22Rv1 (cell line): ENCODE results near the gene AP1M2.

ENCODE experiments used
- ZFX ChIP-seq: fragments of 450-650 bp; IDR thresholded peaks from 2 replicates; pipeline ENCODE4 v1.6.1; 2017; ENCODE audit warnings: antibody characterized with exemption, borderline replicate concordance
- TF ChIP-seq, protein P1 (sequence below): fragments of 450-650 bp; IDR thresholded peaks from 2 replicates; pipeline ENCODE4 v1.5.1; 2017; ENCODE audit warnings: mild to moderate bottlenecking

DNA sequence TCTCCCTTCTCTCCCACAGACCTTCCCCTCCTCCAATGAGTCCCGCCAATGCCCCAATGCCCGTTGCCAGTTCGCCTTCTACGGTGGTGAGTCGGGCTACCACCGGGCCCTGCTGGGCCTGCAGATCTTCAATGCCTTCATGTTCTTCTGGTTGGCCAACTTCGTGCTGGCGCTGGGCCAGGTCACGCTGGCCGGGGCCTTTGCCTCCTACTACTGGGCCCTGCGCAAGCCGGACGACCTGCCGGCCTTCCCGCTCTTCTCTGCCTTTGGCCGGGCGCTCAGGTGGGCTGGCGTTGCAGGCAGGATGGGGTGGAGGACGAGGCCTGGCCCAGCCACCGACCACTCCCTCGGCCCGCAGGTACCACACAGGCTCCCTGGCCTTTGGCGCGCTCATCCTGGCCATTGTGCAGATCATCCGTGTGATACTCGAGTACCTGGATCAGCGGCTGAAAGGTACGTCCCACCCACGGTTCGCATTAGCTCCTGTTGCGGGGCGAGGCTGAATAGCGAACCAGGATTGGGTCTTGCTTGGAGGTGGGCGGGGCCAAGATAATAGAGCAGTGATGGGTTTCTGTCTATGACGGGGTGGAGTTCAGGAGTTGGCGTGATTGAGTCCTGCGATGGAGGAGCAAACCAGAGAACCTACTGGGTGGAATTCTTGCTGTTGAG is 49.3 kb upstream of the AP1M2 start:
- TF ChIP-seq, protein P1, sequence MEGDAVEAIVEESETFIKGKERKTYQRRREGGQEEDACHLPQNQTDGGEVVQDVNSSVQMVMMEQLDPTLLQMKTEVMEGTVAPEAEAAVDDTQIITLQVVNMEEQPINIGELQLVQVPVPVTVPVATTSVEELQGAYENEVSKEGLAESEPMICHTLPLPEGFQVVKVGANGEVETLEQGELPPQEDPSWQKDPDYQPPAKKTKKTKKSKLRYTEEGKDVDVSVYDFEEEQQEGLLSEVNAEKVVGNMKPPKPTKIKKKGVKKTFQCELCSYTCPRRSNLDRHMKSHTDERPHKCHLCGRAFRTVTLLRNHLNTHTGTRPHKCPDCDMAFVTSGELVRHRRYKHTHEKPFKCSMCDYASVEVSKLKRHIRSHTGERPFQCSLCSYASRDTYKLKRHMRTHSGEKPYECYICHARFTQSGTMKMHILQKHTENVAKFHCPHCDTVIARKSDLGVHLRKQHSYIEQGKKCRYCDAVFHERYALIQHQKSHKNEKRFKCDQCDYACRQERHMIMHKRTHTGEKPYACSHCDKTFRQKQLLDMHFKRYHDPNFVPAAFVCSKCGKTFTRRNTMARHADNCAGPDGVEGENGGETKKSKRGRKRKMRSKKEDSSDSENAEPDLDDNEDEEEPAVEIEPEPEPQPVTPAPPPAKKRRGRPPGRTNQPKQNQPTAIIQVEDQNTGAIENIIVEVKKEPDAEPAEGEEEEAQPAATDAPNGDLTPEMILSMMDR, result no peak
- TF ChIP-seq ZFX, result no peak
